Cerebellar cortex (tissue), 1 donor: Measurements from ENCODE around the gene CCNK.
A peak's percentile ranks its signal among the peaks of the same experiment; 100 is the strongest.

Source experiments
- DNase-seq: peaks from one replicate; pipeline ENCODE4 v3.0.0-alpha.2; 2015; ENCODE audit warnings: low spot score

The CCNK gene

GRCh38 chr14:99552572-99553216, 71.5 kb downstream of the CCNK start:
- DNase-seq: no peak

DNA sequence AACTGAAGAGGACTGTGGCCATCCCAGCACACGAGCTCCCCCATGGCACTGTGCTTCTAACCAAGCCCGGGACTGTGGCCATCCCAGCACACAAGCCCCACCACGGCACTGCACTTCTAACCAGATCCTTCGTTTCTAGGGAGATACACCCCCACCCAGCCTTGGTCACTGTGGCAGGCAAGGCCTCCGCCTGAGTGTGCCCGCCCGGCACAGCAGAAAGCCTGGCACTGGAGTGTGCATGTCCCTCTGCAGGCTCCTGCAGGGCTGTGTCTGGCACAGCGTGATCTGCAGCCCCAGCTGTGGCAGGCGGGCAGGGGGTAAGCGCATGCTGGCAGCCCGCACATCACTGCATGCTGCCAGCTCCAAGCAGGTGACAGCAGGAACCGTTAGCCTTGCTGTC, 73.0 kb downstream of the CCNK start:
- no peak for DNase-seq

DNA sequence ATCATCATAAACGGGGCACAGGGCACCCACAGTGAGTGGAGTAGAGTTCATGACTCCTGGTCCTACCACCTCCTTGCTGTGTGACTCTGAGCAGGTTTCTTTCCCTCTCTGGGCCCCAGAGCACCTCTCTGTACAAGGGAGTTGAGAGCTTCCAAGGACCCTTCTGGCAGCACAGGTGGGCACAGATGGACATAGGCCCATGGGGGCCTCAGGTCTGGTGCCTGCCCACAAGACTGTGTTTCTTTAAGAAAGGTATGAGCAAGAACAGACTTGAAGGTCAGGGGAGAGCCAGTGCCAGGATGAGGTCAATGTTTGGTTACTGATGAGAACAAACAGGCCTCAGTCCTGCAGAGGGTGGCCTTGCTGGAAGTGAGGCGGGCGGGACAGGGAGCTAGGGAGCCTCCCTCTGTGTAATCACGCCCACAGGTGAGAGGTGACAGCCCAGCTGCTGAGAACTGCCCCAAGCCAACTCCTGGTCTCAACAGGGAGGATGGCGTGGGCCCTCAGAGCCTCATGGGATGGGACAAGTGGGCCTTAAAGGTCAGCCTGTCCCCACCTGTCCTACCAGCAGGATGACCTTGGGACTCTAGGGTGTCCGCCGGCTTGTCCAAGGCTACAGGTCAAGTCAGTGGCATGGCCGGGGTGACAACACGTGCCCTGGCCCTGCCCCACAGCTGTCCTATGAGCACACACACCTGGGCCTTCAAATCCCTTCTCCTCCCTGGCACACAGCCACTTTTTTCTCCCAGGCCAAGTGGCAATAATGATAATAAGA, 73.7 kb downstream of the CCNK start:
- no peak for DNase-seq

DNA sequence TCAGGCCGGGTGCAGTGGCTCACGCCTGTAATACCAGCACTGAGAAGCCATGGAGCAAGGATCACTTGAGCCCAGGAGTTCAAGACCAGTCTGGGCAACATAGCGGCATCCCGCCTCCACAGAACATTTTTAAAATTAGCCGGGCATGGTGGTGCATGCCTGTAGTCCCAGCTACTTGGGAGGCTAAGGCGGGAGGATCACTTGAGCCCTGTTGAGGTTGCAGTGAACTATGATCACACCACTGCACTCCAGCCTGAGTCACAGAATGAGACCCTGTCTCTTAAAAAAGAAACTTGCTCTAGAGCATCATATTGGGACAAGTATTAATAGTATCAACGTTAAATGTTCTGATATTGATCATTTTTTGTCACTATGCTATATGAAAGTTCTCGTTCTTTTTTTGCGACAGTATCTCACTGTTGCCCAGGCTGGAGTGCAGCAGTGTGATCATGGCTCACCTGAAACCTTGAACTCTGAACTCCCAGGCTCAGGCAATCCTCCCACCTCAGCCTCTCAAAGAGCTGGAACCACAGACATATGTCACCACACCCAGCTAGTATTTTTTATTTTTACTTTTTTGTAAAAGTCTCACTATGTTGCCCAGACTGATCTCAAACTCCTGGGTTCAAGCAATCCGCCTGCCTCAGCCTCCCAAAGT, 75.1 kb downstream of the CCNK start:
- no peak for DNase-seq

DNA sequence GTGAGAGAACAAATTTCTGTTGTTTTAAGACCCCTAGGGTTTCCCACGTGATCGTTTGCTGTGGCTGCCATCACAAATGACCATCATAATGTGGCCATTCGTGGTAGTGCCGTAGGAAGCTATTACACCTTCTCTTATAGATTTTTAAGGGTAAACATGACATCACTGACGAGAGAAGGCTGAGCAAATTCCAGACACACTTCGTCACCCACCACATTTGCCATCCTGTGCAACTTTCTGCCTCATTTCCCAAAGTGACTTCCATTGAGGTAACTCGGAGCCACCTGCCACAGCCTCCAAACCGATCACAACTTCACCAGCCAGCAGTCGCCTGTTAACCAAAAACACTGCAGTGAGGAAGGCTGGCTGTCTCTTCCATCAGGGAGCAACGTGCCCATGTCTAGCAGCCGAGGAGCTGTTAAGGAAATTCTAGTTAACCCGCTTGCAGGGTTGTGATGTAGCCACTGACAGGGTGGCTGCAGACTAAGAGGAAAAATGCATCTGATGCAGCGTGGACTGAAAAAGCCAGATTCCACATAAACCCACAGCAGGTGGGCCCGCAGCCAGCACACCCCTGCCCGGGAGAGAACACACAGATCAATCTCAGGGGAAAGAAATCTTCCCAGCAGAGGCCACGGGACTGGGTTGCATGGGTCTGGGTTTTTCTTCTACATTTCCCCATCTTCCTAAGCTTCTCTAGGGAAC, 78.2 kb downstream of the CCNK start:
- no peak for DNase-seq

GRCh38 chr14:99560403-99560802, 79.2 kb downstream of the CCNK start:
- DNase-seq: no peak

DNA sequence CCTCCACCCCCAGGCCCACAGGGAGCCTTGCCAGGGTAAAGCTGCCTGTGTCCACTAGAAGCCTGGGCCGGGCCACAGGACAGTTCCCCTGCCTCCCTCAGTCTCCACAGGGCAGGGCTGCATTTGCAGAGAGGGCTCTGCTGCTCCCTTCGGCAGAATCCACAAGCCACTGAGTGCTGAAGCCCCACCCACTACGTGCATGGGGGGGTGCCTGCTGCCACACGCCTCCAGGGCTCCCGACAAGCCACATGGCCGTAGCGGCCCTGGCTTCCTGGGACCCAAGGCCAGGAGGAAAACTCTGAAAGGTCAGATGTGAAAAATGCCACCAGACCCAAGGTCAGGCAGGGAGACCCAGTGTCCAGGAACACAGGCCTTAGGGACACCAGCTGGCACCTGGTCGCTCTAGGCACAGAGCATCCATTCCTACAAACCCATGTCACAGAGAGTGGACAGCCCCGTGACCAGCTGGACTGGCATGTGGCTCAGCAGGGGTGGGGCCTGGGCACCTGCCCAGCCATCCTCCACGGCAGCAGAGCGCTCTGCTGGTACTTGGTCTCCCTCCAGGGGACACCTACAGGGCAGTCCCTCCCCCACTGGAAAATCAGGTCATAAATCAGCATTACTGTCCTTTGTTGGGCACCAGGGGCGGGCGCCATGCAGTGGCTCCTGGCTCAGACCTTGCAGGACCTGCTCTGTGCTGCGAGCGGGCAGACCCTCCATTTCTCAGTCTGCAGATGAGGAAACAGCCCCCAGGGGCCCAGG, 79.9 kb downstream of the CCNK start:
- DNase-seq: peak; percentile 96

DNA sequence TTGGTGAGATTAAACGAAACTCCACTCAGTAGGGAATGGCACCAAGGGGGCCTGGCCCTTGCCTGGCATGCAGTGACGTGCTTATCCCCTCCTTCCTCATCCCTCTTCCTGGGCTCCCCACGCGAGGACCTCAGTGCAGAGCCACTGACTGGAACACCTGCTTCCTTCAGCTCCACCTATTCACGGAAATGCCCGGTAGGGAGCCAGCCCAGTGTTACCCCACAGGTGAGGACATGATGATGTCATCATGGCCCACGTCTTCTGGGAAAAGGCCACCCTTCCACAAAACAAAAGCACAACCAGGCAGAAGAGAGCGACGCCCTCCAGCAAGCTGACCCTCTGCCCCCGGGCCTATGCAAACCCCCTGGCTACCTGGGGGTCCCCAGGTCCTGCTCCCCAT, 80.7 kb downstream of the CCNK start:
- no peak for DNase-seq
